ENCODE data around the gene FAM25A.
"Not testable (repeated sequence)": the region's sequence is repeated elsewhere in the genome, so short reads cannot be mapped to it uniquely, and the experiment has no call there.

GRCh38 chr10:87014986-87015716 lies 4.9 kb upstream of the FAM25A start:
- not testable (repeated sequence) for TF ChIP-seq CTCF, POLR2A (IDR thresholded peaks at IDR 0.05)
